ENCODE results near the gene JOSD2. TPM values are rescaled to one million over a fixed set of nuclear protein-coding genes. Genes with fewer than 3 reads are reported as not detected.
A peak's percentile ranks its signal among the peaks of the same experiment; 100 is the strongest.

The JOSD2 gene
- total and polyA plus RNA-seq, 2 of the 4 experiments (the other 2 are of a cell fraction): 12.2 to 54.1 TPM

DNA sequence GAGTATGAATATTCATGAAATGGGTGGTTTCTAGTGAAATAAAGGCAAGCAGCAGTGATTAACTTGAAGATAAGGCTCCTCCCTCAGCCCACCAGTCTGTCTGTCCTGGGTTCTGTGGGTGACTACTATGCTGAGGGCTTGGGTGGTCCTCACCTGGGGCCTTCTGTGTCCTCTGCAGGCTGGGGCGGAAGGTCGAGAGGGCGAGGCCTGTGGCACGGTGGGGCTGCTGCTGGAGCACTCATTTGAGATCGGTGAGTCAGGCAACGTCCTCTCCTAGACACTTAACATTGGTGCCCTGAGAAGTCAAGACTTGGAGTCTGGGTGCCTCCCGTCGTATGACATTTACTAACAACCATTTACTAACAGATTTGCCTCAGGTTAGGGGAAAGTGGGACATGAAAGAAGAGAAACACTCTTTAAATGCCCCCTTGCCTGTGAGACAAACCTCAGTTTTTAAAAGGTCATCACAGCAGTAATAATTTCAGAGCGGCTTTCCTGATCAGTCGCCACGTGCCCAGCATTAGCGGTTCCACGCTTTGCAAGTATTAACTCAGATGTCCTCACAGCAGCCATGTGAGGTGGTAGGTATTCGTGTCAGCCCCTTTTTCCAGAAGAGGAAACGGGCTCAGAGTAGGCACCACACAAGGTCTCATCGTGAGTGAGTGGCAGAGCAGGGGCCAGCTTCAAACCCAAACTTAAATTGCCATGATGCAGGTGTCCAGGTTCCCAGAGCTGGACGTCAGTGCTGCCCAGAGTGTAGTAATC, 33.1 kb downstream of the JOSD2 start:
- Histone ChIP-seq H3K9me1 (ENCODE audit: insufficient read depth, low read length) (peaks cover 5% of the 10 kb centered on the region; the same call in 1 of the 2 replicates), H3K9ac (ENCODE audit: low read depth, low read length) (0 out of 2 replicates have a peak overlapping the region, but pooled peaks have one; percentile 11), H3K4ac (ENCODE audit: low read depth, low read length) (no peak overlapping the region), H3K9me3 (ENCODE audit: control insufficient read depth, insufficient read depth, low read length) (no peaks in the 10 kb centered on the region), H4K8ac (ENCODE audit: low read depth in 2 of 2, low read length in 2 of 2) (no peak overlapping the region), H3K23ac (ENCODE audit: low read depth, low read length) (no peak overlapping the region), H2BK5ac (ENCODE audit: low read depth, low read length, poor library complexity, severe bottlenecking) (no peak overlapping the region), H4K91ac (ENCODE audit: insufficient read depth, low read depth, low read length) (no peak overlapping the region), H3K27ac (ENCODE audit: insufficient read depth, low read length) (no peak overlapping the region), H3K4me2 (ENCODE audit: low read depth, low read length) (no peak overlapping the region; the same call in 1 of the 2 replicates), H3K36me3 (ENCODE audit: control insufficient read depth, insufficient read depth, low read length) (peaks cover 21% of the 10 kb centered on the region), H2BK20ac (ENCODE audit: low read depth, low read length) (no peak overlapping the region), H3K14ac (replicated peaks; ENCODE audit: low read depth, low read length) (no peak overlapping the region), H3K4me3 (ENCODE audit: insufficient read depth, low read depth, low read length) (no peak overlapping the region), H3K27me3 (ENCODE audit: control insufficient read depth, insufficient read depth, low read length) (no peaks in the 10 kb centered on the region), H2AFZ (replicated peaks; ENCODE audit: low read length, poor library complexity) (peak overlapping the region; percentile 7), H2BK15ac (ENCODE audit: low read depth, low read length) (no peak overlapping the region), H4K20me1 (ENCODE audit: insufficient read depth, low read length) (peaks cover 12% of the 10 kb centered on the region), H3K79me1 (ENCODE audit: low read depth in 1 of 2, low read length in 2 of 2) (peaks cover 16 to 27% of the 10 kb centered on the region in 2 experiments), H2AK9ac (replicated peaks; ENCODE audit: low read depth, low read length, poor library complexity) (peak overlapping the region; percentile 39), H3K18ac (ENCODE audit: low read depth, low read length) (no peak overlapping the region), H2AK5ac (ENCODE audit: low read depth, low read length) (no peak overlapping the region), H2BK120ac (ENCODE audit: low read depth, low read length) (no peak overlapping the region), H3K4me1 (ENCODE audit: control insufficient read depth, insufficient read depth, low read length) (0 out of 2 replicates have a peak, but pooled peaks cover 2% of the 10 kb centered on the region), H3K56ac (ENCODE audit: extremely low read depth, insufficient read depth, low read length) (no peak overlapping the region), H4K5ac (ENCODE audit: low read depth, low read length) (no peak overlapping the region)
- ATAC-seq (ENCODE audit: low read depth) (no peak), DNase-seq (no peak)
- dilution Hi-C loops (cut with HindIII; ENCODE audit: low sequenced_read_pairs, unreplicated experiment) (no loop called here), intact Hi-C loops (cut with micrococcal nuclease) (loop anchor here (2.0 to 5.0 kb wide), 2 partner anchors 33 to 111 kb away; partner anchors contain the start of genes JOSD2 and NAPSA), in situ Hi-C loops (cut with MboI; ENCODE audit: low sequenced_read_pairs) (no loop called here)
- ChIA-PET POLR2A (ENCODE audit: unreplicated experiment) (no interaction called here), CTCF (no interaction called here)
- BruUV-seq (replicated peaks): no TSS peak
- 89% methylated on average over 3 of the region's 17 CpGs; no CpG with 5 or more reads in 1 of the 2 experiments for WGBS, 2 experiments (ENCODE audit: extremely low coverage in 2 of 2, insufficient read length in 1 of 2)
- TF ChIP-seq, protein P1, sequence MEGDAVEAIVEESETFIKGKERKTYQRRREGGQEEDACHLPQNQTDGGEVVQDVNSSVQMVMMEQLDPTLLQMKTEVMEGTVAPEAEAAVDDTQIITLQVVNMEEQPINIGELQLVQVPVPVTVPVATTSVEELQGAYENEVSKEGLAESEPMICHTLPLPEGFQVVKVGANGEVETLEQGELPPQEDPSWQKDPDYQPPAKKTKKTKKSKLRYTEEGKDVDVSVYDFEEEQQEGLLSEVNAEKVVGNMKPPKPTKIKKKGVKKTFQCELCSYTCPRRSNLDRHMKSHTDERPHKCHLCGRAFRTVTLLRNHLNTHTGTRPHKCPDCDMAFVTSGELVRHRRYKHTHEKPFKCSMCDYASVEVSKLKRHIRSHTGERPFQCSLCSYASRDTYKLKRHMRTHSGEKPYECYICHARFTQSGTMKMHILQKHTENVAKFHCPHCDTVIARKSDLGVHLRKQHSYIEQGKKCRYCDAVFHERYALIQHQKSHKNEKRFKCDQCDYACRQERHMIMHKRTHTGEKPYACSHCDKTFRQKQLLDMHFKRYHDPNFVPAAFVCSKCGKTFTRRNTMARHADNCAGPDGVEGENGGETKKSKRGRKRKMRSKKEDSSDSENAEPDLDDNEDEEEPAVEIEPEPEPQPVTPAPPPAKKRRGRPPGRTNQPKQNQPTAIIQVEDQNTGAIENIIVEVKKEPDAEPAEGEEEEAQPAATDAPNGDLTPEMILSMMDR (conservative IDR thresholded peaks at IDR 0.05; ENCODE audit: low read depth, low read length): no peak
- no peak for TF ChIP-seq FOS (IDR thresholded peaks at IDR 0.05; ENCODE audit: low read depth, low read length)
- TF ChIP-seq CEBPB (IDR thresholded peaks at IDR 0.05; ENCODE audit: low read depth, low read length): no peak
- no peak for TF ChIP-seq MAZ (IDR thresholded peaks at IDR 0.05; ENCODE audit: borderline replicate concordance, low read depth, low read length)
- no peak for TF ChIP-seq POLR2A (IDR thresholded peaks at IDR 0.05; ENCODE audit: low read depth, low read length)
- TF ChIP-seq, protein P2, sequence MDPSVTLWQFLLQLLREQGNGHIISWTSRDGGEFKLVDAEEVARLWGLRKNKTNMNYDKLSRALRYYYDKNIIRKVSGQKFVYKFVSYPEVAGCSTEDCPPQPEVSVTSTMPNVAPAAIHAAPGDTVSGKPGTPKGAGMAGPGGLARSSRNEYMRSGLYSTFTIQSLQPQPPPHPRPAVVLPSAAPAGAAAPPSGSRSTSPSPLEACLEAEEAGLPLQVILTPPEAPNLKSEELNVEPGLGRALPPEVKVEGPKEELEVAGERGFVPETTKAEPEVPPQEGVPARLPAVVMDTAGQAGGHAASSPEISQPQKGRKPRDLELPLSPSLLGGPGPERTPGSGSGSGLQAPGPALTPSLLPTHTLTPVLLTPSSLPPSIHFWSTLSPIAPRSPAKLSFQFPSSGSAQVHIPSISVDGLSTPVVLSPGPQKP (IDR thresholded peaks at IDR 0.05; ENCODE audit: borderline replicate concordance, low read depth, low read length): no peak
- no peak for TF ChIP-seq SMC3 (IDR thresholded peaks at IDR 0.05; ENCODE audit: low read depth, low read length)
- no peak for TF ChIP-seq BHLHE40 (IDR thresholded peaks at IDR 0.05; ENCODE audit: low read depth, low read length)
- no peak for TF ChIP-seq RFX5 (IDR thresholded peaks at IDR 0.05; ENCODE audit: low read depth, low read length)
- no peak for TF ChIP-seq MAFK (IDR thresholded peaks at IDR 0.05; ENCODE audit: low read depth, low read length)
- TF ChIP-seq, protein P3, sequence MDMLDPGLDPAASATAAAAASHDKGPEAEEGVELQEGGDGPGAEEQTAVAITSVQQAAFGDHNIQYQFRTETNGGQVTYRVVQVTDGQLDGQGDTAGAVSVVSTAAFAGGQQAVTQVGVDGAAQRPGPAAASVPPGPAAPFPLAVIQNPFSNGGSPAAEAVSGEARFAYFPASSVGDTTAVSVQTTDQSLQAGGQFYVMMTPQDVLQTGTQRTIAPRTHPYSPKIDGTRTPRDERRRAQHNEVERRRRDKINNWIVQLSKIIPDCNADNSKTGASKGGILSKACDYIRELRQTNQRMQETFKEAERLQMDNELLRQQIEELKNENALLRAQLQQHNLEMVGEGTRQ (IDR thresholded peaks at IDR 0.05; ENCODE audit: low read depth, low read length): no peak
- TF ChIP-seq RCOR1 (IDR thresholded peaks at IDR 0.05; ENCODE audit: insufficient replicate concordance, low read length): no peak
- no peak for TF ChIP-seq MXI1 (IDR thresholded peaks at IDR 0.05; ENCODE audit: borderline replicate concordance, low read depth, low read length)
- TF ChIP-seq CHD1 (IDR thresholded peaks at IDR 0.05; ENCODE audit: low read depth, low read length): no peak
- no peak for TF ChIP-seq NFE2L2 (IDR thresholded peaks at IDR 0.05; ENCODE audit: low read depth, low read length)

Measured in IMR-90 (cell line).